Measurements from ENCODE around the gene TMEM63B. TPM values are rescaled to one million over a fixed set of nuclear protein-coding genes. Genes with fewer than 3 reads are reported as not detected.
A peak's percentile ranks its signal among the peaks of the same experiment; 100 is the strongest.
"Not testable (repeated sequence)": the region's sequence is repeated elsewhere in the genome, so short reads cannot be mapped to it uniquely, and the experiment has no call there.

TMEM63B gene
- total RNA-seq, 2 experiments from 2014 or later: 11.1 to 11.6 TPM

- no peak for ATAC-seq
- peaks cover 21% of the 10 kb centered on the region for H3K4me1 Mint-ChIP-seq
- no peaks in the 10 kb centered on the region for H3K9me3 Mint-ChIP-seq (ENCODE audit: low read depth)
- DNase-seq: no peak
- H3K27ac Mint-ChIP-seq: no peak overlapping the region
- CTCF ChIA-PET: interaction anchor here (0.8 kb wide), 1 partner anchor 9 kb away, joined by 3 read pairs; no protein-coding TSS in a partner anchor
- no peaks in the 10 kb centered on the region for H3K36me3 Mint-ChIP-seq
- H3K27me3 Mint-ChIP-seq: peaks cover 1% of the 10 kb centered on the region
- H3K4me3 Mint-ChIP-seq: no peak overlapping the region
Measured at GRCh38 chr6:44179072-44179536, 51.8 kb downstream of the TMEM63B start.

GRCh38 chr6:44179648-44180047 is 52.3 kb downstream of the TMEM63B start:
- H3K36me3 Mint-ChIP-seq: no peaks in the 10 kb centered on the region
- peaks cover 21% of the 10 kb centered on the region for H3K4me1 Mint-ChIP-seq
- no peak overlapping the region for H3K4me3 Mint-ChIP-seq
- ATAC-seq (no peak), DNase-seq (no peak)
- no peaks in the 10 kb centered on the region for H3K9me3 Mint-ChIP-seq (ENCODE audit: low read depth)
- CTCF ChIA-PET: interaction anchor here (1.2 kb wide), 1 partner anchor 68 kb away, joined by 4 read pairs; the partner anchor contains the start of gene HSP90AB1
- H3K27ac Mint-ChIP-seq: no peak overlapping the region
- no peaks in the 10 kb centered on the region for H3K27me3 Mint-ChIP-seq

- ATAC-seq (peak; percentile 13), DNase-seq (no peak)
- Mint-ChIP-seq H3K9me3 (ENCODE audit: low read depth) (no peaks in the 10 kb centered on the region), H3K27ac (no peak overlapping the region), H3K27me3 (peaks cover 2% of the 10 kb centered on the region), H3K36me3 (no peaks in the 10 kb centered on the region), H3K4me1 (peaks cover 21% of the 10 kb centered on the region), H3K4me3 (no peak overlapping the region)
- CTCF ChIA-PET: interaction anchor here (1.2 kb wide), 2 partner anchors 62 to 67 kb away, joined by 4 read pairs; partner anchors contain the start of gene HSP90AB1
Measured at GRCh38 chr6:44180406-44180805, 53.1 kb downstream of the TMEM63B start.

- Mint-ChIP-seq H3K36me3 (no peaks in the 10 kb centered on the region), H3K27me3 (peaks cover 3% of the 10 kb centered on the region), H3K4me1 (peaks cover 22% of the 10 kb centered on the region), H3K9me3 (ENCODE audit: low read depth) (no peaks in the 10 kb centered on the region), H3K4me3 (no peak overlapping the region), H3K27ac (no peak overlapping the region)
- no peak for DNase-seq
- ATAC-seq: peak; percentile 45
- CTCF ChIA-PET: interaction anchor here (0.6 to 1.2 kb wide), 3 partner anchors 39 to 66 kb away, joined by 3 to 4 read pairs (median 4); partner anchors contain the start of gene HSP90AB1
Measured at GRCh38 chr6:44180886-44181285, 53.5 kb downstream of the TMEM63B start.

- H3K36me3 Mint-ChIP-seq: not testable (repeated sequence)
Measured at GRCh38 chr6:44181784-44182183, 54.4 kb downstream of the TMEM63B start.

GRCh38 chr6:44182911-44183390 is 55.6 kb downstream of the TMEM63B start:
- Mint-ChIP-seq H3K36me3 (no peaks in the 10 kb centered on the region), H3K4me3 (no peak overlapping the region), H3K27me3 (peaks cover 3% of the 10 kb centered on the region), H3K9me3 (ENCODE audit: low read depth) (no peaks in the 10 kb centered on the region), H3K4me1 (peaks cover 7% of the 10 kb centered on the region), H3K27ac (no peak overlapping the region)
- CTCF ChIA-PET: interaction anchor here (1.6 kb wide), 1 partner anchor 10 kb away, joined by 5 read pairs; no protein-coding TSS in a partner anchor
- DNase-seq (no peak), ATAC-seq (no peak)

More at GRCh38 chr6:44181784-44182183, 54.4 kb downstream of the TMEM63B start:
- H3K27ac Mint-ChIP-seq; H3K9me3 Mint-ChIP-seq (ENCODE audit: low read depth); H3K27me3 Mint-ChIP-seq; H3K4me3 Mint-ChIP-seq; ATAC-seq; DNase-seq: not testable (repeated sequence)
- CTCF ChIA-PET: interaction anchor here (1.6 kb wide), 1 partner anchor 8 kb away, joined by 5 read pairs; no protein-coding TSS in a partner anchor
- peaks cover 19% of the 10 kb centered on the region for H3K4me1 Mint-ChIP-seq

GRCh38 chr6:44183783-44184182 is 56.4 kb downstream of the TMEM63B start:
- Mint-ChIP-seq H3K27ac (no peak overlapping the region), H3K36me3 (no peaks in the 10 kb centered on the region), H3K9me3 (ENCODE audit: low read depth) (no peaks in the 10 kb centered on the region), H3K4me3 (no peak overlapping the region), H3K27me3 (peaks cover 3% of the 10 kb centered on the region), H3K4me1 (peaks cover 6% of the 10 kb centered on the region)
- ATAC-seq (no peak), DNase-seq (no peak)
- CTCF ChIA-PET: no interaction called here

- H3K27ac Mint-ChIP-seq; H3K4me1 Mint-ChIP-seq; DNase-seq; H3K4me3 Mint-ChIP-seq; ATAC-seq; H3K36me3 Mint-ChIP-seq; H3K27me3 Mint-ChIP-seq; H3K9me3 Mint-ChIP-seq (ENCODE audit: low read depth): not testable (repeated sequence)
- CTCF ChIA-PET: interaction anchor here (0.8 kb wide), 1 partner anchor 12 kb away, joined by 3 read pairs; no protein-coding TSS in a partner anchor
Measured at GRCh38 chr6:44185356-44185755, 58.0 kb downstream of the TMEM63B start.

- peaks cover 7% of the 10 kb centered on the region for H3K27me3 Mint-ChIP-seq
- peak; percentile 27 for ATAC-seq
- H3K27ac Mint-ChIP-seq: no peak overlapping the region
- no peak for DNase-seq
- H3K4me1 Mint-ChIP-seq: peaks cover 6% of the 10 kb centered on the region
- H3K9me3 Mint-ChIP-seq (ENCODE audit: low read depth): no peaks in the 10 kb centered on the region
- H3K4me3 Mint-ChIP-seq: no peak overlapping the region
- no peaks in the 10 kb centered on the region for H3K36me3 Mint-ChIP-seq
- CTCF ChIA-PET: interaction anchor here (0.8 to 1.2 kb wide), 2 partner anchors 13 to 51 kb away, joined by 4 to 6 read pairs; no protein-coding TSS in a partner anchor
Measured at GRCh38 chr6:44185953-44186634, 58.7 kb downstream of the TMEM63B start.

- Mint-ChIP-seq H3K27me3 (peaks cover 7% of the 10 kb centered on the region), H3K9me3 (ENCODE audit: low read depth) (no peaks in the 10 kb centered on the region), H3K4me3 (no peak overlapping the region), H3K36me3 (no peaks in the 10 kb centered on the region), H3K27ac (no peak overlapping the region), H3K4me1 (peaks cover 6% of the 10 kb centered on the region)
- DNase-seq (no peak), ATAC-seq (no peak)
- CTCF ChIA-PET: interaction anchor here (0.8 to 1.2 kb wide), 2 partner anchors 14 to 50 kb away, joined by 4 to 6 read pairs; no protein-coding TSS in a partner anchor
Measured at GRCh38 chr6:44186635-44187025, 59.3 kb downstream of the TMEM63B start.

GRCh38 chr6:44188819-44189218 is 61.5 kb downstream of the TMEM63B start:
- Mint-ChIP-seq H3K27me3 (peaks cover 14% of the 10 kb centered on the region), H3K4me1 (peaks cover 8% of the 10 kb centered on the region), H3K36me3 (no peaks in the 10 kb centered on the region), H3K4me3 (no peak overlapping the region), H3K9me3 (ENCODE audit: low read depth) (no peaks in the 10 kb centered on the region), H3K27ac (no peak overlapping the region)
- CTCF ChIA-PET: interaction anchor here (1.4 to 1.9 kb wide), 2 partner anchors 16 to 49 kb away, joined by 5 to 7 read pairs; no protein-coding TSS in a partner anchor
- no peak for DNase-seq
- ATAC-seq: no peak

GRCh38 chr6:44189257-44189656 is 61.9 kb downstream of the TMEM63B start:
- DNase-seq (no peak), ATAC-seq (no peak)
- no peaks in the 10 kb centered on the region for H3K9me3 Mint-ChIP-seq (ENCODE audit: low read depth)
- H3K4me1 Mint-ChIP-seq: peaks cover 8% of the 10 kb centered on the region
- H3K27ac Mint-ChIP-seq: no peak overlapping the region
- H3K36me3 Mint-ChIP-seq: no peaks in the 10 kb centered on the region
- peaks cover 17% of the 10 kb centered on the region for H3K27me3 Mint-ChIP-seq
- no peak overlapping the region for H3K4me3 Mint-ChIP-seq
- CTCF ChIA-PET: interaction anchor here (1.4 to 1.9 kb wide), 2 partner anchors 17 to 48 kb away, joined by 5 to 7 read pairs; no protein-coding TSS in a partner anchor

GRCh38 chr6:44190715-44191114 is 63.4 kb downstream of the TMEM63B start:
- peaks cover 8% of the 10 kb centered on the region for H3K4me1 Mint-ChIP-seq

More at GRCh38 chr6:44190715-44191114, 63.4 kb downstream of the TMEM63B start:
- no peaks in the 10 kb centered on the region for H3K9me3 Mint-ChIP-seq (ENCODE audit: low read depth)
- no peak overlapping the region for H3K27ac Mint-ChIP-seq
- CTCF ChIA-PET: interaction anchor here (1.9 kb wide), 1 partner anchor 47 kb away, joined by 5 read pairs; no protein-coding TSS in a partner anchor
- no peak for DNase-seq
- no peak overlapping the region for H3K4me3 Mint-ChIP-seq
- no peaks in the 10 kb centered on the region for H3K36me3 Mint-ChIP-seq
- H3K27me3 Mint-ChIP-seq: peaks cover 19% of the 10 kb centered on the region
- no peak for ATAC-seq
